Kidney epithelial cell (primary cell): ENCODE data around the gene PIBF1. TPM values are rescaled to one million over a fixed set of nuclear protein-coding genes. Genes with fewer than 3 reads are reported as not detected.
"Not testable (repeated sequence)": the region's sequence is repeated elsewhere in the genome, so short reads cannot be mapped to it uniquely, and the experiment has no call there.

Source experiments
- DNase-seq: peaks from one replicate; pipeline ENCODE4 v3.0.0-alpha.2; 2010; ENCODE audit warnings: low read depth
- H3K27me3 ChIP-seq: 2 replicates; pipeline ENCODE4 v1.6.0; 2011; ENCODE audit warnings: low read length; ENCODE audit not compliant: control insufficient read depth, insufficient read depth
- H3K36me3 ChIP-seq: 2 replicates; pipeline ENCODE4 v1.5.1; 2011; ENCODE audit warnings: low read length; ENCODE audit not compliant: control insufficient read depth, insufficient read depth
- H3K4me3 ChIP-seq: 2 replicates; pipeline ENCODE4 v1.5.1; 2011; ENCODE audit warnings: low read depth, mild to moderate bottlenecking, control low read depth, low read length
- total RNA-seq: library from RNA; depleted of rRNA; stranded (reverse); fragments of >200 nt; gene quantifications from 2 replicates; pipeline ENCODE4 v1.2.3, GENCODE V29; 2015
- TF ChIP-seq, protein P1 (sequence below): IDR thresholded peaks from 2 replicates; pipeline ENCODE4 v1.5.1; 2011; ENCODE audit warnings: mild to moderate bottlenecking, moderate library complexity, low read length, control low read depth, inconsistent platforms; ENCODE audit not compliant: insufficient read depth, poor library complexity, severe bottlenecking

PIBF1 gene
- total RNA-seq, 1 donor from 2014 or later: 17.0 TPM

GRCh38 chr13:72754111-72754510 is 27.8 kb upstream of the PIBF1 start:
- TF ChIP-seq, protein P1, sequence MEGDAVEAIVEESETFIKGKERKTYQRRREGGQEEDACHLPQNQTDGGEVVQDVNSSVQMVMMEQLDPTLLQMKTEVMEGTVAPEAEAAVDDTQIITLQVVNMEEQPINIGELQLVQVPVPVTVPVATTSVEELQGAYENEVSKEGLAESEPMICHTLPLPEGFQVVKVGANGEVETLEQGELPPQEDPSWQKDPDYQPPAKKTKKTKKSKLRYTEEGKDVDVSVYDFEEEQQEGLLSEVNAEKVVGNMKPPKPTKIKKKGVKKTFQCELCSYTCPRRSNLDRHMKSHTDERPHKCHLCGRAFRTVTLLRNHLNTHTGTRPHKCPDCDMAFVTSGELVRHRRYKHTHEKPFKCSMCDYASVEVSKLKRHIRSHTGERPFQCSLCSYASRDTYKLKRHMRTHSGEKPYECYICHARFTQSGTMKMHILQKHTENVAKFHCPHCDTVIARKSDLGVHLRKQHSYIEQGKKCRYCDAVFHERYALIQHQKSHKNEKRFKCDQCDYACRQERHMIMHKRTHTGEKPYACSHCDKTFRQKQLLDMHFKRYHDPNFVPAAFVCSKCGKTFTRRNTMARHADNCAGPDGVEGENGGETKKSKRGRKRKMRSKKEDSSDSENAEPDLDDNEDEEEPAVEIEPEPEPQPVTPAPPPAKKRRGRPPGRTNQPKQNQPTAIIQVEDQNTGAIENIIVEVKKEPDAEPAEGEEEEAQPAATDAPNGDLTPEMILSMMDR: no peak
- Histone ChIP-seq H3K36me3 (peaks cover 1% of the 10 kb centered on the region), H3K27me3 (no peaks in the 10 kb centered on the region), H3K4me3 (no peak overlapping the region)
- DNase-seq: no peak

DNA sequence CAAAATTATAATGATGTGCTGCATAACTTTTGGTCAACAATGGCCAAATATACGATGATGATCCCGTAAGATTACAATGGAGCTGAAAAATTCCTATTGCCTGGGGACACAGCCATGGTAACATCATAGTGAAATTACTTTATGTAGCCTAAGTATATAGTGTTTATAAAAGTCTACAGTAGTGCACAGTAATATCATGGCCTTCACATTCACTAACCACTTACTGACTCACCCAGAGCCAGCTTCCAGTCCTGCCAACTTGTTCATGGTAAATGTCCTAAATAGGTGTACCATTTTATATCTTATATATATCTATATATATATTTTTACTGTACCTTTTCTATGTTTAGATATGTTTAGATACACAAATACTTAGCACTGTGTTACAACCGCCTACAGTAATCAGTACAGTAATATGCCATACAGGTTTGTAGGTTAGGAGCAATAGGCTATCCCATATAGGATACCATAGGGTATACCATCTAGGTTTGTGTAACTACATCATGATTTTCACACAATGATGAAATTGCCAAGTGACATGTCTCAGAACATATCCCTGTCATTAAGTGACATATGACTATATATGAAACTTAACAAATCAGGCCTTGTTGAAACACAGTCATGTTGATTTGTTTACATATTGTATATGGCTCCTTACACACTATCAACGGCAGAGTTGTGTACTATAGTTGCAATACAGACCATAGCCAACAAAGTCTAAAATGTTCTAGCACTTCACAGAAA is 24.0 kb upstream of the PIBF1 start:
- H3K27me3 ChIP-seq: no peaks in the 10 kb centered on the region
- TF ChIP-seq, protein P1: no peak
- DNase-seq: no peak
- no peak overlapping the region for H3K4me3 ChIP-seq
- no peaks in the 10 kb centered on the region for H3K36me3 ChIP-seq

GRCh38 chr13:72760189-72760588 is 21.7 kb upstream of the PIBF1 start:
- TF ChIP-seq, protein P1: no peak
- no peaks in the 10 kb centered on the region for H3K27me3 ChIP-seq
- H3K4me3 ChIP-seq: no peak overlapping the region
- no peak for DNase-seq
- H3K36me3 ChIP-seq: no peaks in the 10 kb centered on the region

- Histone ChIP-seq H3K4me3 (no peak overlapping the region), H3K36me3 (no peaks in the 10 kb centered on the region), H3K27me3 (no peaks in the 10 kb centered on the region)
- TF ChIP-seq, protein P1: no peak
- DNase-seq: no peak
Measured at GRCh38 chr13:72763411-72763810, 18.5 kb upstream of the PIBF1 start.

GRCh38 chr13:72774019-72774418 is 7.9 kb upstream of the PIBF1 start:
- Histone ChIP-seq H3K36me3 (no peaks in the 10 kb centered on the region), H3K4me3 (no peak overlapping the region), H3K27me3 (no peaks in the 10 kb centered on the region)
- TF ChIP-seq, protein P1: no peak
- DNase-seq: no peak

DNA sequence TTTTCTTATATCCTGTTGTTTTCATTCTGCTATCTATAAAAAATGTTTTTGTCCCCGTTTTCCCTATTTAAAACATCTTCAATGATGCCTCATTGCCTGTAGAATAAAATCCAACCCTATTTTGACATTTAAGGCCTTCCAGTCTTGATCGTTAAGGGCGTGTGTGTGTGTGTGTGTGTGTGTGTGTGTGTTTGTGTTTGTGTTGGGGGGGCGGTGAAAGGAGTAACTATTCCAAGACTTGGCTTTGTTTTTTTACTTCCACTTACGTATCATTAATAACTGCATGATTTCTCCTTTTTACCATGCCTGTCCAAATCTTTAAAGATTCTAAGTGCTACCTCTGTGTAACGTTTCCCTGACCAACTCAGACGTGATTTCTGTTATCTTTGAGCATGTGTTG is 784 bp downstream of the PIBF1 start:
- H3K36me3 ChIP-seq: no peaks in the 10 kb centered on the region
- DNase-seq: no peak
- no peaks in the 10 kb centered on the region for H3K27me3 ChIP-seq
- TF ChIP-seq, protein P1: no peak
- H3K4me3 ChIP-seq: peak overlapping the region; percentile 98

DNA sequence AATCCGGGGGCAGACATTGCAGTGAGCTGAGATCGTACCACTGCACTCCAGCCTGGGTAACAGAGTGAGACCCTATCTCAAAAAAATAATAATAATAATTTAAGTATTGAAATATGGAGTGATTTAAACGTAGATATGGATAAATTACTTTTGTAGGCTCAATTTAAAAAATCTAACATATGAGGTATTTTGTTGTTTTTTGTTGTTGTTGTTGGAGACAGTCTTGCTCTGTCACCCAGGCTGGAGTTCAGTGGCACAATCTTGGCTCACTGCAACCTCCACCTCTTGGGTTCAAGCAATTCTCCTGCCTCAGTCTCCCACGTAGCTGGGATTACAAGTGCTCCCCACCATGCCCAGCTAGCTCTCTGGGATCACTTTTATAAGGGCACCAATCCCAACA is 2.7 kb downstream of the PIBF1 start:
- not testable (repeated sequence) for H3K36me3 ChIP-seq, DNase-seq, H3K4me3 ChIP-seq, H3K27me3 ChIP-seq
